GM23338 (cell line): ENCODE results near the gene STXBP2.

ENCODE experiments used
- CREB1 ChIP-seq: fragments of 250-450 bp; sonication (Bioruptor Pico); IDR thresholded peaks from 2 replicates; pipeline ENCODE4 v1.5.0; 2020; ENCODE audit warnings: low read depth, mild to moderate bottlenecking, moderate library complexity
- CTCF ChIP-seq, 2 experiments: fragments of 200-600 bp in 1 of 2; sonication (generic) in 1 of 2; conservative IDR thresholded peaks; 2 replicates each; pipeline versions ENCODE4 v1.5.1 to v1.6.1; 2016 to 2017; ENCODE audit warnings: antibody characterized with exemption in 2 of 2, low read depth in 2 of 2, mild to moderate bottlenecking in 2 of 2, moderate library complexity in 1 of 2
- ETS1 ChIP-seq: IDR thresholded peaks from 2 replicates; pipeline ENCODE4 v1.6.1; 2016; ENCODE audit warnings: antibody characterized with exemption
- EZH2 ChIP-seq: fragments of 200-600 bp; sonication (generic); IDR thresholded peaks from one replicate; pipeline ENCODE4 v1.8.0; 2017; ENCODE audit warnings: antibody characterized with exemption, mild to moderate bottlenecking, low read depth; ENCODE audit not compliant: unreplicated experiment
- EZH2phosphoT487 ChIP-seq: fragments of 200-600 bp; sonication (generic); IDR thresholded peaks from one replicate; pipeline ENCODE4 v1.8.1; 2018; ENCODE audit warnings: antibody characterized with exemption; ENCODE audit not compliant: unreplicated experiment
- JUNB ChIP-seq: IDR thresholded peaks from one replicate; pipeline ENCODE4 v1.6.1; 2016; ENCODE audit warnings: antibody characterized with exemption; ENCODE audit not compliant: unreplicated experiment
- NANOG ChIP-seq: IDR thresholded peaks from 2 replicates; pipeline ENCODE4 v1.6.1; 2016; ENCODE audit warnings: antibody characterized with exemption, borderline replicate concordance
- POLR2AphosphoS5 ChIP-seq: IDR thresholded peaks from 2 replicates; pipeline ENCODE4 v1.6.1; 2016; ENCODE audit warnings: antibody characterized with exemption, low read depth
- REST ChIP-seq: IDR thresholded peaks from one replicate; pipeline ENCODE4 v1.6.1; 2018; ENCODE audit warnings: antibody characterized with exemption; ENCODE audit not compliant: unreplicated experiment
- STAT1 ChIP-seq: IDR thresholded peaks from one replicate; pipeline ENCODE4 v1.6.1; 2016; ENCODE audit warnings: antibody characterized with exemption; ENCODE audit not compliant: unreplicated experiment
- ZNF114 ChIP-seq: fragments of 250-450 bp; sonication (Bioruptor Pico); IDR thresholded peaks from 2 replicates; pipeline ENCODE4 v1.5.0; 2020; ENCODE audit warnings: mild to moderate bottlenecking, moderate library complexity
- ZNF331 ChIP-seq: fragments of 250-450 bp; sonication (Bioruptor Pico); IDR thresholded peaks from 2 replicates; pipeline ENCODE4 v1.5.0; 2020; ENCODE audit warnings: low read depth, mild to moderate bottlenecking, moderate library complexity
- ZNF462 ChIP-seq: fragments of 250-450 bp; sonication (Bioruptor Pico); IDR thresholded peaks from 2 replicates; pipeline ENCODE4 v1.5.0; 2020; ENCODE audit warnings: mild to moderate bottlenecking, moderate library complexity

- TF ChIP-seq CTCF (conservative IDR thresholded peaks at IDR 0.05; ENCODE audit: low read depth in 2 of 2) (no peak), POLR2AphosphoS5 (no peak), EZH2 (no peak), EZH2phosphoT487 (no peak), NANOG (no peak), REST (no peak), ZNF114 (CRISPR knock-in tag) (no peak), CREB1 (CRISPR knock-in tag) (no peak), ZNF462 (CRISPR knock-in tag) (no peak), ZNF331 (CRISPR knock-in tag) (no peak), ETS1 (no peak), JUNB (no peak), STAT1 (no peak)
These were observed 19.7 kb upstream of the STXBP2 start for GRCh38 chr19:7617172-7617571.
